Kidney epithelial cell (primary cell): ENCODE measurements around the gene OR2C1. TPM values are rescaled to one million over a fixed set of nuclear protein-coding genes. Genes with fewer than 3 reads are reported as not detected.

Source experiments
- DNase-seq: peaks from one replicate; pipeline ENCODE4 v3.0.0-alpha.2; 2010; ENCODE audit warnings: low read depth
- H3K27me3 ChIP-seq: 2 replicates; pipeline ENCODE4 v1.6.0; 2011; ENCODE audit warnings: low read length; ENCODE audit not compliant: control insufficient read depth, insufficient read depth
- H3K36me3 ChIP-seq: 2 replicates; pipeline ENCODE4 v1.5.1; 2011; ENCODE audit warnings: low read length; ENCODE audit not compliant: control insufficient read depth, insufficient read depth
- H3K4me3 ChIP-seq: 2 replicates; pipeline ENCODE4 v1.5.1; 2011; ENCODE audit warnings: low read depth, mild to moderate bottlenecking, control low read depth, low read length
- CTCF ChIP-seq: IDR thresholded peaks from 2 replicates; pipeline ENCODE4 v1.5.1; 2011; ENCODE audit warnings: mild to moderate bottlenecking, moderate library complexity, low read length, control low read depth, inconsistent platforms; ENCODE audit not compliant: insufficient read depth, poor library complexity, severe bottlenecking
- total RNA-seq: library from RNA; depleted of rRNA; stranded (reverse); fragments of >200 nt; gene quantifications from 2 replicates; pipeline ENCODE4 v1.2.3, GENCODE V29; 2015

The OR2C1 gene
- total RNA-seq, 1 donor from 2014 or later = 0.08 TPM

DNA sequence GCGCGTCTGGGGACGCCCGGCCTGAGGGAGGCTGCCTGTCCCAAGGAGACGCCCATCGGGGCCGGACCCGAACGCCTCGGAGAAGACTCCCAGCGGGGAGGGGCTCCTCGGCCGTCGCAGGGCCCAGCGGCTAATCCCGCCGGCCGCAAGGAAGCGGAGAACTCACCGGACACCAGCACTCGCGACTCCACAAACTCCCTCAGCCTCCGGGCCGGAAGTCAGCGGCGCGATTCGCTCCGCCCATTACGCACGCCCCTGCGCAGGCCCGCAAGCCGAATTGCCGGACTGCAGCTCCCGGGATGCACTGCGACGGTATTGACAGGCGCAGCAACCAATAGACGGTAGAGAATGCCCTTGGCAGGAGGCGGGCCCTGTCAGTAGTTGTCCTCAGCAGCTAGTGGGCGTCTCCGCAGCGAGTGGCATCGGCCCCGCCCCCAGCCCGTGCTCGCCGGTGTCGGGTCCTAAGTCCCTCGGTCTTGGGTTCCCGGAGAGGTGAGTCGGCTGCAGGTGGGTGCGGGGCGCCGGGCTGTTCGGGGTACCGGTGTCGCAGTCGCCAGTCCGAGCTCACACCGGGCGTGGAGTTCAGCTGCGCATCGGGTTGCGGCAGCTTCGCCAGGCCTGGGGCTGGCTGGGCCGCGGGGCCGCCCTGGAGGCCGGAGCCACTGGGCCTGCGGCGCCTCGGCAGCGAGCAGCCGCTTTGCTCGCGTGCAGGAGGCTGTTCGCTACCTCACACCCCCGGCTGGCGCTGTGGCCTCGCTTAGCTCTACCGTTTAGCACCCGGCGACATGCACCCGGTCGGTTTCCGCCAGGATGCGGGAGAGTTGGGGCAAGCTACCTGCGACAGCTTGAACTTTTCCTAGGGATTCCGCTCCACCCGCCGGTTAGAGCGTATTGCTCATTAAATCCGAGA is 45.3 kb downstream of the OR2C1 start, which contains the start of the genes ZNF174 and ZSCAN32:
Gene ZNF174 (plus strand): TSS at position 437 of the 910 bp plus-strand sequence. CDS start 790 bp downstream, outside the sequence.
Gene ZSCAN32 (minus strand): TSS at position 226 of the 910 bp plus-strand sequence. CDS start 3,447 bp downstream, outside the sequence.
- TF ChIP-seq CTCF = no peak
- Histone ChIP-seq H3K36me3 (peaks cover 9% of the 10 kb centered on the region), H3K27me3 (no peaks in the 10 kb centered on the region), H3K4me3 (peak within 1 kb of the TSS; percentile 95)
- peak; percentile 97 for DNase-seq

DNA sequence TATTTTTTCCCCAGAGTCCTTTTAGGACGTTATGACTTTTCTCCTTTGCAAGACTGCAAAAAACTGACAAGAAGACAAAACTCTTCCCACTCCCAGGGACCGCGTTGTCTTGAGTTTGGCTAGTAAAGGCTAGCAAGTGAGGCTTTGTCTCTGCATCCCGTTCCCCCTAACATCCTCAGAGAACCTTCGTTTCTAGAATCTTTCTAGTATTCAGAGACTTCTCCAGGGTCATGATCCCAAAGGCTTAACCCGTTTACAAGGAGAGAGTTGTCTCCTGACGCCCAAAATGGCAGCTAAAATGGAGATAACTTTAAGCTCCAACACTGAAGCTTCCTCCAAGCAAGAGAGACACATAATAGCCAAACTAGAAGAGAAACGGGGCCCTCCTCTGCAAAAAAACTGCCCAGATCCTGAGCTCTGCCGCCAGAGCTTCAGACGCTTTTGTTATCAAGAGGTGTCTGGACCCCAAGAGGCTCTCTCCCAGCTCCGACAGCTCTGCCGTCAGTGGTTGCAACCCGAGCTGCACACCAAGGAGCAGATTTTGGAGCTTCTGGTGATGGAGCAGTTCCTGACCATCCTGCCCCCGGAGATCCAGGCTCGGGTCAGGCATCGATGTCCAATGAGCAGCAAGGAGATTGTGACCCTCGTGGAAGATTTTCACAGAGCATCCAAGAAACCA is 46.2 kb downstream of the OR2C1 start:
- Histone ChIP-seq H3K27me3 (no peaks in the 10 kb centered on the region), H3K36me3 (peaks cover 5% of the 10 kb centered on the region), H3K4me3 (peak overlapping the region; percentile 95)
- TF ChIP-seq CTCF = no peak
- DNase-seq = no peak

Other genes with a start within 250 kb of the OR2C1 start
- gene ZNF205, start 243.3 kb upstream of the OR2C1 start, total RNA-seq = 25.1 and 27.9 TPM in 2 replicates
- gene ZNF213, start 220.9 kb upstream of the OR2C1 start, total RNA-seq = 13.7 and 16.6 TPM in 2 replicates
- gene OR1F1, start 167.7 kb upstream of the OR2C1 start, total RNA-seq = not detected in 2 replicates
- 5.0 and 7.9 TPM in 2 replicates for gene ZNF200, start 120.7 kb upstream of the OR2C1 start, total RNA-seq
- 0.14 and 0.21 TPM in 2 replicates for gene MEFV, start 99.3 kb upstream of the OR2C1 start, total RNA-seq
- gene ZNF263, start 72.4 kb upstream of the OR2C1 start, total RNA-seq = 42.1 and 44.5 TPM in 2 replicates
- gene TIGD7, start 50.5 kb upstream of the OR2C1 start, total RNA-seq = 3.1 and 3.4 TPM in 2 replicates
- 17.8 and 19.5 TPM in 2 replicates for gene ZNF75A, start 50.4 kb upstream of the OR2C1 start, total RNA-seq
- gene ZSCAN32, start 45.1 kb downstream of the OR2C1 start, total RNA-seq = 8.1 and 12.0 TPM in 2 replicates
- 8.0 and 12.2 TPM in 2 replicates for gene ZNF174, start 45.3 kb downstream of the OR2C1 start, total RNA-seq
- gene ZNF597, start 87.6 kb downstream of the OR2C1 start, total RNA-seq = 1.7 and 2.9 TPM in 2 replicates
- 27.1 and 30.7 TPM in 2 replicates for gene NAA60, start 87.8 kb downstream of the OR2C1 start, total RNA-seq
- not detected in 2 replicates for gene C16orf90, start 139.6 kb downstream of the OR2C1 start, total RNA-seq
- gene CLUAP1, start 145.1 kb downstream of the OR2C1 start, total RNA-seq = 20.6 and 20.9 TPM in 2 replicates
- 0.04 TPM in 1 of 2 replicates, not detected in the other for gene NLRC3, start 221.5 kb downstream of the OR2C1 start, total RNA-seq